Left hindlimb (tissue), 1 donor: Measurements from ENCODE around the gene ABCB7.
"Not testable (repeated sequence)": the region's sequence is repeated elsewhere in the genome, so short reads cannot be mapped to it uniquely, and the experiment has no call there.

ENCODE experiments used
- DNase-seq: peaks from one replicate; pipeline ENCODE4 v3.0.0-alpha.2; 2018

The ABCB7 gene

GRCh38 chrX:75155827-75156525, at the start of gene ABCB7:
ABCB7 (minus strand) TSS chrX:75156283; CDS start chrX:75156272, 11 bp downstream.
- peak; percentile 68 for DNase-seq

GRCh38 chrX:75188415-75189206, 32.5 kb upstream of the ABCB7 start:
- not testable (repeated sequence) for DNase-seq

DNA sequence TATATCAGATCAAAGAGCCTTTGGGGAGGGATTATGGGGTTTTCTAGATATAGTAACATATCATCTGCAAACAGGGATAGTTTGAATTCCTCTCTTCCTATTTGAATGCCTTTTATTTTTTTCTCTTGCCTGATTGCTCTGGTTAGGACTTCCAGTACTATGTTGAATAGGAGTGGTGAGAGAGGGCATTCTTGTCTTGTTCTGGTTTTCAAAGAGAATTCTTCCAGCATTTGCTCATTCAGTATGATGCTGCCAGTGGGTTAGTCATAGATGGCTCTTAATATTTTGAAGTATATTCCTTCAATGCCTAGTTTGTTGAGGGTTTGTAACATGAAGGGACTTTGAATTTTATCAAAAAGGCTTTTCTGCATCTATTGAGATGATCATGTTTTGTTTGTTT, 25.6 kb upstream of the ABCB7 start:
- no peak for DNase-seq

DNA sequence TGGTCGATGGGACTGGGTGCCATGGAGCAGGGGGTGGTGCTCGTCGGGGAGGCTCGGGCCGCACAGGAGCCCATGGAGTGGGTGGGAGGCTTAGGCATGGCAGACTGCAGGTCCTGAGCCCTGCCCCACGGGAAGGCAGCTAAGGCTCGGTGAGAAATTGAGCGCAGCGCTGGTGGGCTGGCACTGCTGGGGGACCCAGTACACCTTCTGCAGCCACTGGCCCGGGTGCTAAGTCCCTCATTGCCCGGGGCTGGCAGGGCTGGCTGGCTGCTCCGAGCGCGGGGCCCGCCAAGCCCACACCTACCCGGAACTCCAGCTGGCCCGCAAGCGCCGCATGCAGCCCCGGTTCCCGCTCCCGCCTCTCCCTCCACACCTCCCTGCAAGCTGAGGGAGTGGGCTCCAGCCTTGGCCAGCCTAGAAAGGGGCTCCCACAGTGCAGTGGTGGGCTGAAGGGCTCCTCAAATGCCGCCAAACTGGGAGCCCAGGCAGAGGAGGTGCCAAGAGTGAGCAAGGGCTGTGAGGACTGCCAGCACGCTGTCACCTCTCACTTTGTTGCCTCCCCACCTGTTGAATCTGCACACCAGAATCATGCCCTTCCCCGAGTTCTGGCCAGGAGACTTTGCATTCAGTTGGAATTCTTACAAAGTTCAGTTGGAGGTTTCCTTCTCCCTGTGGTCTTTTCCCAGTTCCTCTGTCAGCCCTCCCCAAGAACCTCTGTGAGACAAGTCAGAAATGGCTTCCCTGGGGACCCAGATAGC, 23.6 kb upstream of the ABCB7 start:
- not testable (repeated sequence) for DNase-seq

DNA sequence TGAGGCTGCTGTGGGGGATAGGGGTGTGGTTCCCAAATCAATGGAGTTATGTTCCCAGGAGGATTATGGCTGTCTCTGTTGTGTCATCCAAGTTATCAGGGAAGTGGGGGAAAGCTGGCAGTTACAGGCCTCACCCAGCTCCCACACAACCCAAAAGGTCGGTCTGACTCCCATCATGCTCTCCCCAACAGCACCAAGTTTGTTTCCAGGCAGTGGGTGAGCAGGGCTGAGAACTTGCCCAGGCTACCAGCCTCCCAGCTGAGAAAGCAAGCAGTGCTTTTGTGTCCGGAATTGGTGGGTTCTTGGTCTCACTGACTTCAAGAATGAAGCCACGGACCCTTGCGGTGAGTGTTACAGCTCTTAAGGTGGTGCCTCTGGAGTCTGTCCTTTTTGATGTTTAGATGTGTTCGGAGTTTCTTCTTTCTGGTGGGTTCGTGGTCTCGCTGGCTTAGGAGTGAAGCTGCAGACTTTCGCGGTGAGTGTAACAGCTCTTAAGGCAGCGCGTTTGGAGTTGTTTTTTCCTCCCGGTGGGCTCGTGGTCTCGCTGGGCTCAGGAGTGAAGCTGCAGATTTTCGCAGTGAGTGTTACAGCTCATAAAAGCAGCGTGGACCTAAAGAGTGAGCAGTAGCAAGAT, 16.3 kb upstream of the ABCB7 start:
- not testable (repeated sequence) for DNase-seq

GRCh38 chrX:75158054-75158453, 2.0 kb upstream of the ABCB7 start:
- no peak for DNase-seq

GRCh38 chrX:75156531-75156945, 455 bp upstream of the ABCB7 start:
- DNase-seq = no peak

GRCh38 chrX:75155447-75155826, 646 bp downstream of the ABCB7 start:
- no peak for DNase-seq

DNA sequence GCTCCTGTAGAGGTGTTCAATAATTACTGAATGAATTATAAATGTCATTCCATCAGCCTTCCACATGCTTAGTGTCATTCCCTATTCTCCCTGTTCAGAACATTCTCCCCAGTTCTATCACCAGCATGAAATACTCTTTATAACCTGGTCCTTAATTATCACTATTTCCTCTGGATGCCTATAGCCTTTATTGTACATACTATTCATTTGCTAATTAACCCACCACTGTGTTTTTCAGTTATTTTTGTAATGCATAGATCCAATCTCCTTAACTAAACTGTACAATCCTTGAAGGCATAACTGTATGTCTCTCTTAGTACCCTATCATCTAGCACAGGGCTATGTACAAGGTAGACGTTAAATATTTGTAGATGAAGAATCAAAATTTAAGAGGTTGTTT, 1.2 kb downstream of the ABCB7 start:
- DNase-seq = no peak

DNA sequence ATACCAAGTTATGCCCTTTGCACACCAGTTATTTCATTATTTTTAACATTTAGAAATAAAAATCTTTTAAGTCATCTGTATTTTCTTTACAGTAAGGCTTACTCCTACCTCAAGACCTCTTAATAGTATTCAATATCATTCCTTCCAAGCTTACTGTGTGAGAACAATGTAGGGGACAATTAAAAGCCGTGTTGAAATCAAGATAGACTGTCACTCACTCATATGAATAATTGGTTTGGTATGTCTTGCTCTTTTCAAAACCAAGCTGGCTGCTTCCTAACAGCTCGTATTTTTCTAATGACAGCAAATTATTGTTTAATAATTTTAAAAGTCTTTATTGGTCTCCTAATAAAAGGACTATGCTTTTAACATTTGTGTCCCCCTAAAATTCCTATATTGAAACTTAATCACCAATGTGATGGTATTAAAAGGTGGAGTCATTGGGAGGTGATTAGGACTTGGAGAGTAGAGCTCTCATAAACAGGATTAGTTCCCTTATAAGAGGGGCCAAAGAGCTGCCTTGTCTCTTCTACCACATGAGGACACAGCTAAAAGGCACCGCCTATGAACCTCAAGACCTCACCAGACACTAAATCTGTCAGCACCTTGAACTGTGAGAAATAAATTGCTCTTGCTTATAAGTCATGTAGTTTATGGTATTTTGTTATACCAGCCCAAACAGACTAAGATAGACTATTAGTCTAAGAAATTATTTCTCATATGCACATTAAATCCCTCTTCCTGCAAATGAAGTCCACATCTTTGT, 4.1 kb downstream of the ABCB7 start:
- DNase-seq = no peak

DNA sequence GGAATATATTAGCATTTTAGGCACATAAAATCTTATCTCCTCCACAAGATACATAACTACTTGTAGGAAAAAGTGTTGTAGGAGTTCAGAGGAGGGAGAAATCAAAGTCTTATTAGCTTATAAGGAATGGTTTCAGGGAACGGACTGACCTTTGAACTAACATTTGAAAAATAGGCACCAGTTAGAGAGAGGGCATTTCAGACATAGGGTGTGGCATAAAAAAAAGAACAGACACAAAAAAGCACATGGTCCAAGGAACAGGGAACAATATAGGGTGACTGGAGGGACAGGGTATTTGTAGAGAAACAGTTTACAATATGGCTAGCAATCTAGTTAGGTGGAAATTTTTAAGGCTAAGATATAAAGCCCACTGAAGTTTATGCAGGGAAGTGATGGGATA, 6.4 kb downstream of the ABCB7 start:
- no peak for DNase-seq

DNA sequence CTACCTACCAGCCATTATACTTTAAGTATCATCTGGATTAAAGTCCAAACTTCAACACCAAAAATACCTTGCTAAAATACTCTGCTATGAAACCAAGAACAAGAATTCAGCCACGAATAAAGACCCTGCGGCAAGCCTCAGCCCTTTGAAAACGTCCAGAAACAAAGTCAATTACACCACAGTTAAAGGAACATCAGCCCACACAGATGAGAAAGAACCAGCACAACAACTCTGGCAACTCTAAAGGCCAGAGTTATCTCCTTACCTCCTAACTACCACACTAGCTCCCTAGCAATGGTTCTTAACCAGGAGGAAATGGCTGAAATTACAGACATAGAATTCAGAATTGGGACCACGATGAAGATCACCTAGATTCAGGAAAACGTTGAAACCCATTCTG, 23.4 kb downstream of the ABCB7 start:
- no peak for DNase-seq

- DNase-seq = no peak
Observed at GRCh38 chrX:75131973-75132627, 24.0 kb downstream of the ABCB7 start.

GRCh38 chrX:75129069-75129468, 27.0 kb downstream of the ABCB7 start:
- not testable (repeated sequence) for DNase-seq

DNA sequence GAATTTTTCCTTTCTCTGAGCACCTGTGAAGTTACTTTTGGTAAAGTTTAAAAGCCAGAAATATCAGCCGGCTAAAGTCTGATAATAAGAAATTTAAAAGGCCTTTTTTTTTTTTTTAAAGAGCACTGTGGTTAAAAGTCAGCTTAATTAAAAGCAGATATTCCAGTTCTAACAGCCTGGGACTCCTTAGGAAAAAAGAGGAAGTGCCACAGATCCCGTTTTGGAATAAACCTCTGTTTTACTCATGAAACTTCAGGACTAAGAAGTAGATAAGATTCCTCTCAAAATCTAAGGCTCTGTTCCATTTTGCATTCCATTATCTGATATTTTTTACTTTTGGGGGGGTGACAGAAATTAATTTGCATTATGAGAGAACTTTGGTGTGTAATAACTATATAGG, 37.8 kb downstream of the ABCB7 start:
- DNase-seq = no peak

- DNase-seq = no peak
Observed at GRCh38 chrX:75115707-75116413, 40.2 kb downstream of the ABCB7 start.

DNA sequence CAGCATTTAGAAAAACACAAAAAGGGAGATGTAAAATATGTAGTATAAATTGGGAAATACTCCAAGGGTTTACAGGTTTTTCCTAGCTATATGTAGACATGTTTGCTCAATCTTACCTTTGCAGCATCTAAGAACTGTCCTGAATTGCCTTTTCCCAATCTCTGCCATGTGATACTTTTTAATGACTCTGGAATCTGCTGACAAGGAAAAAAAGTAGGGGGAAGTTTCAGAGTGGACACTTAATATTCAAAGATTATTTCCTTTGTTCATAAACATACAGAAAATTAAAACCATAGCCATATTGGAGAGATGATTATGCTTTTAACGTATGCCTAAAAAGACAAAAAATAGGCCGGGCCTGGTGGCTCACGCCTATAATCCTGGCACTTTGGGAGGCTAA, 41.4 kb downstream of the ABCB7 start:
- no peak for DNase-seq

DNA sequence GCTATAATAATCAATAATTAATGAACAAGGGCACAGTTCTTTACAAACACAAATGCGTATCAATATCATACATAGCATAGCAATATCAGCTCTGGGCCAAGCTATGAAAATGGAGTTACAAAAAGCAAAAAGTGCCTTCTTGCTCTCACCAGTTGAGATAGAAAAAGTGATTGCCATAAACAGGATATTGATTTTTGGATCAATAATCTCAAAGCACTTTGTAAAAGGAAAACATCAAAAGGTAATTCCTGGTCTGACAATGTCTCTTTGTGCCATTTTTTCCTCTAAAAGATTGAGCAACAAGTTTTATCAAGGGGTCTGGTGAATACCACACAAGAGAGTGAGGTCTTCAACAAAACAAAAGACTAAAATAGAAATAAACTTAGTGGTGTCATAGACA, 42.4 kb downstream of the ABCB7 start:
- no peak for DNase-seq

- DNase-seq = no peak
Observed at GRCh38 chrX:75107863-75108509, 48.1 kb downstream of the ABCB7 start.

GRCh38 chrX:75106772-75107171, 49.3 kb downstream of the ABCB7 start:
- DNase-seq = no peak

- no peak for DNase-seq
Observed at GRCh38 chrX:75096331-75096730, 59.8 kb downstream of the ABCB7 start.
